Chondrocyte (in vitro differentiated cells): ENCODE data around the gene TNIK. TPM values are rescaled to one million over a fixed set of nuclear protein-coding genes. Genes with fewer than 3 reads are reported as not detected.

Experiments used
- DNase-seq: peaks from one replicate; pipeline ENCODE4 v3.0.0; 2021; ENCODE audit warnings: mixed read lengths, low spot score
- H3K27ac Mint-ChIP-seq: one replicate; pipeline ENCODE4 v1.8.0; 2021; ENCODE audit warnings: mild to moderate bottlenecking, moderate library complexity, mixed read lengths; ENCODE audit not compliant: unreplicated experiment
- H3K27me3 Mint-ChIP-seq: 2 replicates; pipeline ENCODE4 v1.8.0; 2021; ENCODE audit warnings: low read depth, mixed read lengths
- H3K36me3 Mint-ChIP-seq: 2 replicates; pipeline ENCODE4 v1.8.0; 2021; ENCODE audit warnings: low read depth, mixed read lengths
- H3K4me1 Mint-ChIP-seq: 2 replicates; pipeline ENCODE4 v1.8.0; 2021; ENCODE audit warnings: low read depth, mild to moderate bottlenecking, mixed read lengths
- H3K4me3 Mint-ChIP-seq: one replicate; pipeline ENCODE4 v1.8.0; 2021; ENCODE audit warnings: mild to moderate bottlenecking, moderate library complexity, mixed read lengths; ENCODE audit not compliant: unreplicated experiment
- H3K9me3 Mint-ChIP-seq: 2 replicates; pipeline ENCODE4 v1.8.0; 2021; ENCODE audit warnings: low read depth, mixed read lengths
- total RNA-seq: library from RNA; stranded (reverse); gene quantifications from 3 replicates; pipeline ENCODE4 v1.2.1, GENCODE V29; 2021
- TF ChIP-seq, protein P1 (sequence below): fragments of 200-600 bp; sonication (generic); IDR thresholded peaks from 2 replicates; pipeline ENCODE4 v1.5.0; 2021; ENCODE audit warnings: antibody characterized with exemption, mild to moderate bottlenecking, moderate library complexity

The TNIK gene
- total RNA-seq, 1 donor from 2014 or later = 17.5 TPM

DNA sequence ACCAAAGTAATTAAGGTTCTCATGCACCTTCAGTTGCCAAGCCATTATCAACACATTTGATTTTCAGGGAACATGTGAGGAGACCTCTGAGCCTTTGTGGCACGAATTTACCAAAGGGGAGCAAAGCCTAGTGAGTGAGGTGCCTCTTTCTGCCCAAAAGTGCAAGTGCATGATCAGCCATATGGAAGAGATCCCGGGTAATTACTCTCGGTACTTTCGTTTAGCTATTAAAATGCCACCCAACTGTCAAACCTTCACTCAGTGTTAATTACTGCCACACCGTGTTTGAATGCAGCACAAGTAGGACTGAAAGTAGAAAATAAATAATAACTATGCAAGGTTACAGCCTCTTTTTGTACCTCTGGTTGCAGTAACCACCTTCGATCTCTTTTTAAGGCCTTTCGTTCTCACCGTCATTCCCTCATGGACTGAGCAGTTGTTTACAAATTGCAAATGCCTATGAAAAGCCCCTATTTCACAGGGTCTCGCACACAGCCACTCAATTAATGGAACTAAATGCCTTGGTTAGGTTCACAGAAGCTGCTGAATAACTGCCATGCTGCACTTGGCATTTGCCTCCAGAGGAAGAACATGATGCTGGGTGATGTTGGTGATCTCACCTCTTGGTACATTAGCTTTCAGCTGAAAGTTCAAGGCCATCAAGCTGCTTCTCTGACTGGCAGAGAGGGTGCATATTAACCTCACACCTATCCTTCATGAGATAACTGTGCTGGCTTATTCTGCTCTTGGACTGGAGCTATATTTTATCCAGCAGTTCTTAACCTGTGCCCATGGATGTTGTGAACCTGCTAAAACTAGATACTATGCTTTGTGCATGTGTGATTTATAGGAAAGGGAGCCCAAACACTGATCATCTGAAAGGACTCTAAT is 69.9 kb downstream of the TNIK start:
- DNase-seq = no peak
- no peaks in the 10 kb centered on the region for H3K27me3 Mint-ChIP-seq
- H3K4me3 Mint-ChIP-seq = no peak overlapping the region
- H3K36me3 Mint-ChIP-seq = no peaks in the 10 kb centered on the region
- peaks cover 38% of the 10 kb centered on the region for H3K4me1 Mint-ChIP-seq
- H3K27ac Mint-ChIP-seq = no peak overlapping the region
- H3K9me3 Mint-ChIP-seq = peaks cover 10% of the 10 kb centered on the region
- TF ChIP-seq, protein P1, sequence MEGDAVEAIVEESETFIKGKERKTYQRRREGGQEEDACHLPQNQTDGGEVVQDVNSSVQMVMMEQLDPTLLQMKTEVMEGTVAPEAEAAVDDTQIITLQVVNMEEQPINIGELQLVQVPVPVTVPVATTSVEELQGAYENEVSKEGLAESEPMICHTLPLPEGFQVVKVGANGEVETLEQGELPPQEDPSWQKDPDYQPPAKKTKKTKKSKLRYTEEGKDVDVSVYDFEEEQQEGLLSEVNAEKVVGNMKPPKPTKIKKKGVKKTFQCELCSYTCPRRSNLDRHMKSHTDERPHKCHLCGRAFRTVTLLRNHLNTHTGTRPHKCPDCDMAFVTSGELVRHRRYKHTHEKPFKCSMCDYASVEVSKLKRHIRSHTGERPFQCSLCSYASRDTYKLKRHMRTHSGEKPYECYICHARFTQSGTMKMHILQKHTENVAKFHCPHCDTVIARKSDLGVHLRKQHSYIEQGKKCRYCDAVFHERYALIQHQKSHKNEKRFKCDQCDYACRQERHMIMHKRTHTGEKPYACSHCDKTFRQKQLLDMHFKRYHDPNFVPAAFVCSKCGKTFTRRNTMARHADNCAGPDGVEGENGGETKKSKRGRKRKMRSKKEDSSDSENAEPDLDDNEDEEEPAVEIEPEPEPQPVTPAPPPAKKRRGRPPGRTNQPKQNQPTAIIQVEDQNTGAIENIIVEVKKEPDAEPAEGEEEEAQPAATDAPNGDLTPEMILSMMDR = no peak

DNA sequence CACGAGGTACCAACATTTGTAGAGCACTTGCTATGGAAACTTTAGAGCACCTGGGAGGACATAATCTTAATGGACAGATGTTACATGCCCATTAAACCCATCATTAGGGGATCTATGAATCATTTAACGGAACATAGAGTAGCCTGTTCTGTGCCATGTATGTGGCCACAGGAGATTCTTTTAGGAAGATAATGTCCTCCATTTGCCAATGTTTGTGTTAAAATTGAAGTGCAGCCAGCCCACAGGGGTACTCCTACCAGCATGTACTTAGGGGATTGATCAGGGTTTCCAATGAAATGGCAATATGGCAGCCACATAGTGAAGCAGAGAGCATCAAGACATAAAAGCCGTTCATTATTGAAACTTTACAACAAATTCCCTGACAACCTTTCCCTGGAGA is 70.7 kb downstream of the TNIK start:
- no peaks in the 10 kb centered on the region for H3K36me3 Mint-ChIP-seq
- peaks cover 40% of the 10 kb centered on the region for H3K4me1 Mint-ChIP-seq
- H3K27ac Mint-ChIP-seq = no peak overlapping the region
- no peak overlapping the region for H3K4me3 Mint-ChIP-seq
- no peaks in the 10 kb centered on the region for H3K27me3 Mint-ChIP-seq
- peaks cover 10% of the 10 kb centered on the region for H3K9me3 Mint-ChIP-seq
- DNase-seq = no peak
- TF ChIP-seq, protein P1 = no peak

DNA sequence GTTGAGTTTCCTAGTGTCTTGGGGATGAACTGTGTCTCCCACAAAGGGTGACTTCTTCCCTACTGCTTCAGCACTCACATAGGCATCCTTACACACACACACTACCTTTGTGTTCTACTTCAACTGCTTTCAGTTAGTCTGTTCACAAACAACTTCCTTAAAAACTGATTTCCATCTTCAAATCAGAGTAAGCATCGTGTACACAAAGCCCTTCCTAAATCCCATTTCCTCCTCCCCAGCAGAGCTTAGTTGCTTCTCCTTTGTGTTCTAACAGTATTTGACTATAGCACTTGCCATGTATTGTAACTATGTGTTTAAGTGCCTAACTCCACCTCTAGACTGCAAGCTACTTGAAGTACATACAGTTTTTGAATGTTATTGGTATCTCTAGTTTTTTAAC is 71.7 kb downstream of the TNIK start:
- TF ChIP-seq, protein P1 = no peak
- peaks cover 10% of the 10 kb centered on the region for H3K9me3 Mint-ChIP-seq
- no peaks in the 10 kb centered on the region for H3K36me3 Mint-ChIP-seq
- no peaks in the 10 kb centered on the region for H3K27me3 Mint-ChIP-seq
- no peak for DNase-seq
- no peak overlapping the region for H3K4me3 Mint-ChIP-seq
- peaks cover 42% of the 10 kb centered on the region for H3K4me1 Mint-ChIP-seq
- no peak overlapping the region for H3K27ac Mint-ChIP-seq

DNA sequence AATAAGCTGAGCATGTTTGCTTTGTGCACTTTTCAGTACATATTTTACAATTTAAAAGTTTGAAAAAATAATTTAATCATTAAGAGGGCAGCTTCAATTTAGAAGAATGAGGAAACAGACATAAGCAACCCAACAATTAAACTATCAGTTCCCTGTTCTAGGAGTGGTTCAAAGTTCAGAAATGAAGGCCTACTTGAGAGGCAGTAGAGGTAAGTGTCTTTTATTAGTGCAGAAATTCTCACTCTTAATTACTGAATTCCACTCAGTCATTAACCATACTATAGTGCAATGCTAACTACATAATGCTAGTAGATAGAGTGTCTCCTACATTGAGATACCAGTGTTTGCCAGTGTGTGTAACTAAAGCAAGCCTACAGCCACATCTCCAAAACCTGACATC is 73.1 kb downstream of the TNIK start:
- Mint-ChIP-seq H3K4me1 (peaks cover 36% of the 10 kb centered on the region), H3K4me3 (no peak overlapping the region), H3K9me3 (peaks cover 10% of the 10 kb centered on the region), H3K36me3 (no peaks in the 10 kb centered on the region), H3K27me3 (no peaks in the 10 kb centered on the region), H3K27ac (no peak overlapping the region)
- DNase-seq = no peak
- TF ChIP-seq, protein P1 = no peak

DNA sequence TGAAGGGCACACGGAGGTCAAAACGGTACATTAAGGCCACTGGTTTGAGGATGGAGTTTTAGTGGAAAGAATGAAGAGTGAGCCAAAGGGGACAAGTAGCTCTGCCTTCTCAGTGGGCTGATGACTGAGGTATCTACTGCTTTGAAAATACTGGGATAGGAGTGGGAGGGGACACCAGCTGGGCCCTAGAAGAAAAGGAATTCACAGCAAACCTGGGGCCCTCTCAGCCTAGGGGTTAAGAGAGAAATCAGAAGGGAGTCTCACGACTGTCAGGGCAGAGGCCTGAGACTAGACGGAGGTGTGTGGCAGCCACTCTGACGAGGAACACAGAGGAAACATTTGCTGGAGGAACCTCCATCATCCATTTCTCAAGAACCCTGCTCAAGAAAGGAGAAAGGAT is 75.1 kb downstream of the TNIK start:
- TF ChIP-seq, protein P1 = no peak
- Mint-ChIP-seq H3K36me3 (no peaks in the 10 kb centered on the region), H3K4me1 (peaks cover 34% of the 10 kb centered on the region), H3K4me3 (no peak overlapping the region), H3K9me3 (no peaks in the 10 kb centered on the region), H3K27me3 (no peaks in the 10 kb centered on the region), H3K27ac (peak overlapping the region; percentile 81)
- DNase-seq = no peak
